GM12892 (cell line): ENCODE measurements around the gene DOCK1.

ENCODE experiments used
- DNase-seq: peaks from one replicate; pipeline ENCODE4 v3.0.0; 2011; ENCODE audit not compliant: insufficient read length
- FAIRE-seq: peaks from 2 replicates; lab custom pipeline; 2011; peaks lifted over from hg19 to GRCh38; lab: Jason Lieb, UNC
- POLR2A ChIP-seq: IDR thresholded peaks from 2 replicates; pipeline ENCODE4 v1.6.1; 2011; ENCODE audit warnings: low read depth, low read length, control low read depth
- POLR2AphosphoS5 ChIP-seq: IDR thresholded peaks from 2 replicates; pipeline ENCODE4 v1.6.1; 2011; ENCODE audit warnings: low read depth, low read length, control low read depth
- TAF1 ChIP-seq: IDR thresholded peaks from 2 replicates; pipeline ENCODE4 v1.6.1; 2011; ENCODE audit warnings: low read depth, mild to moderate bottlenecking, control low read depth, low read length, borderline replicate concordance

Gene DOCK1

DNA sequence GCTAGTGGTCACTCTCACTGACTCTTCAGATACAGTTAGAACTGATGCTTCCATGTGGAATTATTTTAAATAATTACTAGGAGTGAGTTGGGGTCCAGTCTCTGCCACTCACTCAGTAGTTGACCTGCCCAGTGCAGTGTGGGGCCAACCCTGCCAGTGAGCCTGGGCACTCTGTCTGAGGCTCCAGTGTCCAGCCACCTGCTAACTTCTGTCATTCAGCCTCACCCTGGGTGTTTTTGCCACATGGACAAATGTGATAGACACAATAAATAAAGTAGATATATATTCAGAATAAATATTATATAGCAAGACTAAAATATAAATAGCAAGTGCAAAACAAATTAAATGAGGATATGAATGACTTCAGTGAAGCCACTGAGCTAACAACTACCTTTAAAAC, 284.0 kb downstream of the DOCK1 start:
- DNase-seq (no peak), FAIRE-seq (no peak)
- no peak for TF ChIP-seq POLR2A
- no peak for TF ChIP-seq TAF1
- TF ChIP-seq POLR2AphosphoS5: no peak

DNA sequence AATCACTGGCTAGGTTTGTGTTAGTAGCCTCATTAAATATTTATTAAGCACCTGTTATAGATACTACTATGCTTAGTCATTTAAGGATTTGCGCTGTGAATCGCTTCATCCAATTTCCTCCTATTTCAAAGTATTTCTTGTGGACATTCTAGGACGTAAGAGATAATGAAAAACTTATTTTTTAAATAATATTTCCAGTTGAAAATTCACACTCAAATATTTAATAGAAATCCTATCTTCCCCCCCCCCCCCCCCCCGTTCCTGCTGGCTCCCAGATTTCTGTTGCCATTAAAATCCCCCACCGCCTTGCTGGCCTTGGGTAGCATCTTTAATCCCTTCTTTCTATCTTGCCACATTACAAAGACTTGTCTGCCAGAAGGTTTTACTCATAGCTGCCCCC, 285.2 kb downstream of the DOCK1 start:
- no peak for DNase-seq
- no peak for TF ChIP-seq POLR2AphosphoS5
- no peak for TF ChIP-seq TAF1
- TF ChIP-seq POLR2A: no peak
- no peak for FAIRE-seq

DNA sequence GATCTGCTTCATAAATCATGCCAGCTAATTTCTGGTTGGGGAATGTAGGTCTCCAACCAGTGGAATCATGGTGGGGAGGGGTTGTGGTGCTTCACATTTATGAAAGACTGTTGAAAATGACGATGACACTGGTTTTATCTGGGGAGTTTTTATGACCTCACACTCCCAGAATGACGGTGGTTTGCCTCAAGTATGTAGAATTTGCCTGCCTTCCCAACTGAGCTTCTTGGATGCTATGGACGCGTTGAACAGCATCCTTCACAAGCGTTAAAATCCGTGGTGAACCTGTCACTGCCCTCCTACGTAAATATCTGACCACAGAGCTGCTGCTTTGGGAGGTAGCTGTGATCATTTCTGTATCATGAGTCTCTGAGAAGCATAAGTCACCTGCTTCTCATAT, 287.9 kb downstream of the DOCK1 start:
- FAIRE-seq (no peak), DNase-seq (no peak)
- no peak for TF ChIP-seq POLR2A
- no peak for TF ChIP-seq POLR2AphosphoS5
- TF ChIP-seq TAF1: no peak

DNA sequence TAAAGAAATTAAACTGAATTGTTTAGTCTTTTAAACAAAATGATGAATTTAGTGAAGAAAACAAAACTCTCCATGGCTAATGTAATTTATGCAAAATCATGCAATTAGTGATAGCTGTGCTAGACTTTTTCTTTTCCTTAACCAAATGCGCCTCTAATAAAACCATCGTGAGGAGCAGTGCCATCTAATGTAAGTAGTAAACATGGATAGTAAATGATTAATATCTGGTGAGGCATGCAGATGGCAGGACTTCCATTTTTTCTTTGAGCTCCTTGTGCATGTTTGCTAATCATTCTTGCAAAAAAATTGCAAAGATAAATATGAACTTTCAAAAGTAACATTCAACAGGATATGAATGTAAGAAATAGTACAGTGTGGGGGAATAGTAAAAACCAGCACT, 288.9 kb downstream of the DOCK1 start:
- DNase-seq (no peak), FAIRE-seq (no peak)
- TF ChIP-seq POLR2A (no peak), TAF1 (no peak), POLR2AphosphoS5 (no peak)

GRCh38 chr10:127194599-127194998, 289.4 kb downstream of the DOCK1 start:
- DNase-seq (no peak), FAIRE-seq (no peak)
- TF ChIP-seq TAF1 (no peak), POLR2AphosphoS5 (no peak), POLR2A (no peak)

DNA sequence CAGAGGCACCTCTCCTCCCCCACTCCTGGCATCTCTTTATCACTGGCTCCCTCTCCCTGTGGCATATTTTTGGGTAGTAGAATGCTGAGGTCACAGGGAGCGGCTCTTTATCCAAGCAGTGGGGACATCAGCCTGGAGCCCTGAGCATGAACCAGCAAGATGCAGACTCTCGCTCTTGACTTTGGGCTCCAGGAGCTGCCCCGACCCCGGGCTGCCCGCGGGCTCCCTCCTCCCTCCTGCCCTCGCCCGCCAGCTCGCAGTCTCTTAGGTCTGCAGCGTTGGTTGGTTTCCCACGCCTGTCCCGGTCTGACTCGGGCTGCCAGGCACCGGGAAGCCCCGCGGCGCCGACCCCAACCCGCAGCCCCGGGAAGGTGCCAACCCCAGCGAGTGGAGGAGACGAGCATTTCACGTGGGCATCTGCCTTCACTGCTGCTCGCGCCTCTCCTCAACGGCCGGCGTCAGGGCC, 289.8 kb downstream of the DOCK1 start:
- DNase-seq: no peak
- no peak for FAIRE-seq
- no peak for TF ChIP-seq POLR2AphosphoS5
- TF ChIP-seq POLR2A: no peak
- no peak for TF ChIP-seq TAF1

- FAIRE-seq: no peak
- no peak for DNase-seq
- TF ChIP-seq POLR2AphosphoS5 (no peak), POLR2A (no peak), TAF1 (no peak)
Observed at GRCh38 chr10:127195571-127196281, 290.5 kb downstream of the DOCK1 start.

GRCh38 chr10:127196282-127197153, 291.3 kb downstream of the DOCK1 start, which contains the start of gene INSYN2A:
Gene INSYN2A (minus strand): TSS chr10:127196591. CDS start chr10:127176395, 20,196 bp downstream.
- DNase-seq (no peak), FAIRE-seq (no peak)
- TF ChIP-seq POLR2AphosphoS5 (no peak), TAF1 (no peak), POLR2A (no peak)

GRCh38 chr10:127197154-127197432, 291.9 kb downstream of the DOCK1 start:
- DNase-seq (no peak), FAIRE-seq (no peak)
- TF ChIP-seq POLR2AphosphoS5: no peak

GRCh38 chr10:127198307-127198706, 293.1 kb downstream of the DOCK1 start:
- TF ChIP-seq POLR2A: no peak
- TF ChIP-seq POLR2AphosphoS5: no peak
- TF ChIP-seq TAF1: no peak
- no peak for FAIRE-seq
- no peak for DNase-seq

DNA sequence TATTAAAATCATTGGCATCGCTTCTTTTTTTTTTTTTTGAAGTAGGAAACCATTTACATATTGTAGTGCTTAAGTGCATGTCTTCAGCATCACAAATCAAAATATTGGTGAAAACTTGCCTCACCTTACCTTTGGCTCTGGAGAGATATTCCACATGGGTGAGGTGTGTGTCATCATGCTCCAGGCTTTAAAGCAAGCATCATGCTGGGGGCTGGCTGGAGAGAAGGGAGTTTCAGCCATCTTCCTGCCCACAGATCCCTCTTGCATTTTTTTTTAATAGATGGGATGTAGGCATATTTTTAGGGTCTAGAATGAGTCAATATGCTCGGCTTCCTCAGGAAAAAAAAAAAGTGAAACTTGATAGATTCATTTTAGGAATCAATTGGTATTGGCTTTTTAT, 293.5 kb downstream of the DOCK1 start:
- TF ChIP-seq POLR2AphosphoS5 (no peak), POLR2A (no peak), TAF1 (no peak)
- no peak for FAIRE-seq
- no peak for DNase-seq

GRCh38 chr10:127200646-127201045, 295.4 kb downstream of the DOCK1 start:
- FAIRE-seq: no peak
- no peak for TF ChIP-seq POLR2A
- TF ChIP-seq POLR2AphosphoS5: no peak
- TF ChIP-seq TAF1: no peak
- no peak for DNase-seq
